ENCODE results near the gene SPIN4. TPM values are rescaled to one million over a fixed set of nuclear protein-coding genes. Genes with fewer than 3 reads are reported as not detected.

Gene SPIN4
- total and polyA plus RNA-seq, 2 donors (not counting 1 experiment from before 2014, with no cell fraction given): 1.6 to 5.8 TPM

GRCh38 chrX:63361494-63361893 is 10.4 kb upstream of the SPIN4 start:
- H3K9me3 ChIP-seq (ENCODE audit: control extremely low read depth in 1 of 3, control insufficient read depth in 2 of 3, insufficient read depth in 1 of 3, low read length in 2 of 3): peaks cover 0 to 7% (median 1%) of the 10 kb centered on the region in 3 donors
- no CpG with 5 or more reads among the region's 2 CpGs for WGBS (ENCODE audit: insufficient coverage)
- H2AFZ ChIP-seq (ENCODE audit: insufficient read depth, low read depth, low read length, poor library complexity, severe bottlenecking): no peak overlapping the region
- no peaks in the 10 kb centered on the region for H3K4me1 Mint-ChIP-seq
- no peak overlapping the region for H3K27ac Mint-ChIP-seq
- H3K4me3 ChIP-seq (ENCODE audit: control extremely low read depth in 1 of 5, extremely low read depth in 1 of 5, insufficient read depth in 1 of 5, low read depth in 2 of 5, low read length in 4 of 5): no peak overlapping the region
- ATAC-seq (ENCODE audit: low read depth) (no peak), DNase-seq (no peak)
- H3K4me3 Mint-ChIP-seq: no peak overlapping the region
- POLR2A ChIA-PET: no interaction called here
- TF ChIP-seq CTCF (IDR thresholded peaks at IDR 0.05): no peak
- TF ChIP-seq EZH2 (IDR thresholded peaks at IDR 0.05; ENCODE audit: borderline replicate concordance, insufficient read depth, low read depth, low read length, poor library complexity, severe bottlenecking): no peak
- H3K4me1 ChIP-seq (ENCODE audit: control insufficient read depth in 2 of 2, insufficient read depth in 2 of 2, low read length in 2 of 2): no peaks in the 10 kb centered on the region
- H3K36me3 ChIP-seq (replicated peaks in 1 of 2; ENCODE audit: control extremely low read depth in 1 of 2, control insufficient read depth in 1 of 2, extremely low read depth in 1 of 2, insufficient read depth in 2 of 2, low read length in 1 of 2): no peaks in the 10 kb centered on the region
- H3K27me3 ChIP-seq (replicated peaks in 1 of 4; ENCODE audit: control extremely low read depth in 1 of 4, control insufficient read depth in 3 of 4, insufficient read depth in 4 of 4, low read length in 3 of 4): peaks cover 0 to 3% (median 0%) of the 10 kb centered on the region in 4 experiments
- intact Hi-C loops (cut with micrococcal nuclease): no loop called here
- no peaks in the 10 kb centered on the region for H3K27me3 Mint-ChIP-seq
- no peak overlapping the region for H3K4me2 ChIP-seq (replicated peaks; ENCODE audit: low read depth, low read length, poor library complexity, severe bottlenecking)
- no peaks in the 10 kb centered on the region for H4K20me1 ChIP-seq (ENCODE audit: control insufficient read depth, insufficient read depth, low read length, poor library complexity, severe bottlenecking)
- CTCF ChIA-PET: no interaction called here
- no peak overlapping the region for H3K27ac ChIP-seq (ENCODE audit: low read length in 2 of 2)
- peaks cover 5% of the 10 kb centered on the region for H3K9me3 Mint-ChIP-seq (ENCODE audit: insufficient read depth)
- no peak overlapping the region for H3K9ac ChIP-seq (ENCODE audit: low read length)
- H3K79me2 ChIP-seq (ENCODE audit: control insufficient read depth, insufficient read depth, low read length): no peaks in the 10 kb centered on the region

GRCh38 chrX:63354484-63354883 is 3.4 kb upstream of the SPIN4 start:
- Histone ChIP-seq H3K27ac (ENCODE audit: low read length in 2 of 2) (no peak overlapping the region), H3K4me1 (ENCODE audit: control insufficient read depth in 2 of 2, insufficient read depth in 2 of 2, low read length in 2 of 2) (peaks cover 0 to 3% of the 10 kb centered on the region in 2 donors), H3K4me3 (ENCODE audit: control extremely low read depth in 1 of 5, extremely low read depth in 1 of 5, insufficient read depth in 1 of 5, low read depth in 2 of 5, low read length in 4 of 5) (no peak overlapping the region), H3K9me3 (ENCODE audit: control extremely low read depth in 1 of 3, control insufficient read depth in 2 of 3, insufficient read depth in 1 of 3, low read length in 2 of 3) (no peaks in the 10 kb centered on the region), H2AFZ (ENCODE audit: insufficient read depth, low read depth, low read length, poor library complexity, severe bottlenecking) (no peak overlapping the region), H3K4me2 (replicated peaks; ENCODE audit: low read depth, low read length, poor library complexity, severe bottlenecking) (no peak overlapping the region), H3K9ac (ENCODE audit: low read length) (no peak overlapping the region), H3K27me3 (replicated peaks in 1 of 4; ENCODE audit: control extremely low read depth in 1 of 4, control insufficient read depth in 3 of 4, insufficient read depth in 4 of 4, low read length in 3 of 4) (no peaks in the 10 kb centered on the region), H4K20me1 (ENCODE audit: control insufficient read depth, insufficient read depth, low read length, poor library complexity, severe bottlenecking) (no peaks in the 10 kb centered on the region), H3K36me3 (replicated peaks in 1 of 2; ENCODE audit: control extremely low read depth in 1 of 2, control insufficient read depth in 1 of 2, extremely low read depth in 1 of 2, insufficient read depth in 2 of 2, low read length in 1 of 2) (no peaks in the 10 kb centered on the region), H3K79me2 (ENCODE audit: control insufficient read depth, insufficient read depth, low read length) (no peaks in the 10 kb centered on the region)
- no peaks in the 10 kb centered on the region for H3K9me3 Mint-ChIP-seq (ENCODE audit: insufficient read depth)
- peaks cover 10% of the 10 kb centered on the region for H3K4me1 Mint-ChIP-seq
- no peak overlapping the region for H3K4me3 Mint-ChIP-seq
- CTCF ChIA-PET: no interaction called here
- POLR2A ChIA-PET: no interaction called here
- TF ChIP-seq CTCF (IDR thresholded peaks at IDR 0.05) (no peak), EZH2 (IDR thresholded peaks at IDR 0.05; ENCODE audit: borderline replicate concordance, insufficient read depth, low read depth, low read length, poor library complexity, severe bottlenecking) (no peak)
- H3K27me3 Mint-ChIP-seq: no peaks in the 10 kb centered on the region
- DNase-seq: no peak
- intact Hi-C loops (cut with micrococcal nuclease): loop anchor here (5.0 to 10.0 kb wide), 2 partner anchors 208 to 1040 kb away; partner anchors contain the start of gene MTMR8
- peak overlapping the region; percentile 11 for H3K27ac Mint-ChIP-seq
- no peak for ATAC-seq (ENCODE audit: low read depth)

Measured in B cell (primary cell).